ENCODE results near the gene IRS1. TPM values are rescaled to one million over a fixed set of nuclear protein-coding genes. Genes with fewer than 3 reads are reported as not detected.

Gene IRS1
- total and polyA plus RNA-seq, 2 experiments from 2014 or later, result 10.9 to 25.6 TPM

GRCh38 chr2:226755631-226756030 is 44.0 kb downstream of the IRS1 start:
- H2AFZ ChIP-seq, result no peak overlapping the region

GRCh38 chr2:226754821-226755604 is 44.6 kb downstream of the IRS1 start:
- DNase-seq (ENCODE audit: low spot score), result no peak
- no peaks in the 10 kb centered on the region for H3K36me3 ChIP-seq (replicated peaks; ENCODE audit: insufficient read depth, low read depth)
- no peaks in the 10 kb centered on the region for H3K9me3 ChIP-seq (ENCODE audit: low read depth)
- no peak overlapping the region for H2AFZ ChIP-seq
- peak overlapping the region; percentile 86 for H3K27ac ChIP-seq
- H3K27me3 ChIP-seq, result no peaks in the 10 kb centered on the region
- TF ChIP-seq EZH2 (IDR thresholded peaks at IDR 0.05; ENCODE audit: borderline replicate concordance) (no peak), EZH2phosphoT487 (IDR thresholded peaks at IDR 0.05; ENCODE audit: low read depth, severe bottlenecking, unreplicated experiment) (no peak), CTCF (IDR thresholded peaks at IDR 0.05; ENCODE audit: poor library complexity) (no peak)
- H3K9me2 ChIP-seq (replicated peaks; ENCODE audit: insufficient read depth), result no peaks in the 10 kb centered on the region
- H4K20me1 ChIP-seq (ENCODE audit: insufficient read depth, poor library complexity, severe bottlenecking), result no peaks in the 10 kb centered on the region
- H3K4me1 ChIP-seq (ENCODE audit: insufficient read depth), result peaks cover 37% of the 10 kb centered on the region
- 36% methylated on average over 8 of the region's 8 CpGs for WGBS (ENCODE audit: low lambda C conversion rate, missing lambda C conversion rate)
- H3K4me3 ChIP-seq, result no peak overlapping the region
- H3K4me2 ChIP-seq, result peak overlapping the region; percentile 45
- peaks cover 82% of the 10 kb centered on the region for H3K79me2 ChIP-seq

More at GRCh38 chr2:226755631-226756030, 44.0 kb downstream of the IRS1 start:
- no peaks in the 10 kb centered on the region for H3K27me3 ChIP-seq
- 46% methylated on average over 1 of the region's 1 CpG for WGBS (ENCODE audit: low lambda C conversion rate, missing lambda C conversion rate)
- peak overlapping the region; percentile 86 for H3K27ac ChIP-seq
- peak overlapping the region; percentile 45 for H3K4me2 ChIP-seq
- H4K20me1 ChIP-seq (ENCODE audit: insufficient read depth, poor library complexity, severe bottlenecking), result no peaks in the 10 kb centered on the region
- no peaks in the 10 kb centered on the region for H3K9me3 ChIP-seq (ENCODE audit: low read depth)
- no peaks in the 10 kb centered on the region for H3K9me2 ChIP-seq (replicated peaks; ENCODE audit: insufficient read depth)
- no peaks in the 10 kb centered on the region for H3K36me3 ChIP-seq (replicated peaks; ENCODE audit: insufficient read depth, low read depth)
- no peak overlapping the region for H3K4me3 ChIP-seq
- no peak for DNase-seq (ENCODE audit: low spot score)
- peaks cover 43% of the 10 kb centered on the region for H3K4me1 ChIP-seq (ENCODE audit: insufficient read depth)
- TF ChIP-seq EZH2 (IDR thresholded peaks at IDR 0.05; ENCODE audit: borderline replicate concordance) (no peak), CTCF (IDR thresholded peaks at IDR 0.05; ENCODE audit: poor library complexity) (no peak), EZH2phosphoT487 (IDR thresholded peaks at IDR 0.05; ENCODE audit: low read depth, severe bottlenecking, unreplicated experiment) (no peak)
- peaks cover 81% of the 10 kb centered on the region for H3K79me2 ChIP-seq

GRCh38 chr2:226752887-226753286 is 46.7 kb downstream of the IRS1 start:
- peaks cover 20% of the 10 kb centered on the region for H3K4me1 ChIP-seq (ENCODE audit: insufficient read depth)
- no peaks in the 10 kb centered on the region for H3K36me3 ChIP-seq (replicated peaks; ENCODE audit: insufficient read depth, low read depth)
- WGBS (ENCODE audit: low lambda C conversion rate, missing lambda C conversion rate), result 90% methylated on average over 4 of the region's 4 CpGs
- H3K4me3 ChIP-seq, result no peak overlapping the region
- no peaks in the 10 kb centered on the region for H3K9me2 ChIP-seq (replicated peaks; ENCODE audit: insufficient read depth)
- H3K27me3 ChIP-seq, result no peaks in the 10 kb centered on the region
- DNase-seq (ENCODE audit: low spot score), result no peak
- TF ChIP-seq EZH2 (IDR thresholded peaks at IDR 0.05; ENCODE audit: borderline replicate concordance) (no peak), CTCF (IDR thresholded peaks at IDR 0.05; ENCODE audit: poor library complexity) (no peak), EZH2phosphoT487 (IDR thresholded peaks at IDR 0.05; ENCODE audit: low read depth, severe bottlenecking, unreplicated experiment) (no peak)
- no peaks in the 10 kb centered on the region for H3K9me3 ChIP-seq (ENCODE audit: low read depth)
- peaks cover 79% of the 10 kb centered on the region for H3K79me2 ChIP-seq
- no peak overlapping the region for H2AFZ ChIP-seq
- H3K27ac ChIP-seq, result no peak overlapping the region
- no peaks in the 10 kb centered on the region for H4K20me1 ChIP-seq (ENCODE audit: insufficient read depth, poor library complexity, severe bottlenecking)
- no peak overlapping the region for H3K4me2 ChIP-seq

Measured in hepatocyte (in vitro differentiated cells).